Breast epithelium (tissue), 4 donors: ENCODE measurements around the gene ZNF583. TPM values are rescaled to one million over a fixed set of nuclear protein-coding genes. Genes with fewer than 3 reads are reported as not detected.

Source experiments
- DNase-seq, 2 donors: peaks; one replicate each; pipeline ENCODE4 v3.0.0-alpha.2; 2019; ENCODE audit warnings: low spot score in 2 of 2
- H3K27ac ChIP-seq, 2 donors: fragments of 200-600 bp; sonication (generic) in 1 of 2; one replicate each; pipeline ENCODE4 v1.5.1; 2016 to 2019; ENCODE audit warnings: mild to moderate bottlenecking in 1 of 2
- H3K27me3 ChIP-seq, 2 donors: fragments of 200-600 bp; sonication (generic) in 1 of 2; one replicate each; pipeline versions ENCODE4 v1.5.1 to v1.6.0; 2017 to 2019; ENCODE audit warnings: control low read depth in 1 of 2, mild to moderate bottlenecking in 1 of 2
- H3K36me3 ChIP-seq: fragments of 200-600 bp; one replicate; pipeline ENCODE4 v1.5.1; 2019
- H3K4me1 ChIP-seq, 2 donors: fragments of 200-600 bp; sonication (generic); one replicate each; pipeline ENCODE4 v1.5.1; 2016 to 2019; ENCODE audit warnings: control low read depth in 1 of 2
- H3K4me3 ChIP-seq, 3 donors: fragments of 200-600 bp; sonication (generic); 1 replicate in 2 of 3; 2 replicates in 1 of 3; pipeline ENCODE4 v1.5.1; 2016 to 2019; ENCODE audit warnings: mild to moderate bottlenecking in 3 of 3, moderate library complexity in 2 of 3
- H3K9me3 ChIP-seq, 2 donors: fragments of 200-600 bp; sonication (generic) in 1 of 2; one replicate each; pipeline ENCODE4 v1.5.1; 2016 to 2019; ENCODE audit warnings: control low read depth in 1 of 2
- CTCF ChIP-seq, 3 donors: fragments of 450-650 bp; IDR thresholded peaks; one replicate each; pipeline ENCODE4 v1.5.1; 2016 to 2017; ENCODE audit warnings: antibody characterized with exemption in 3 of 3, mild to moderate bottlenecking in 3 of 3, moderate library complexity in 3 of 3
- POLR2A ChIP-seq: fragments of 450-650 bp; IDR thresholded peaks from one replicate; pipeline ENCODE4 v1.6.1; 2016; ENCODE audit warnings: antibody characterized with exemption, mild to moderate bottlenecking, moderate library complexity
- POLR2AphosphoS5 ChIP-seq, 3 donors: sonication (generic); formaldehyde crosslinking; IDR thresholded peaks; one replicate each; pipeline ENCODE4 v1.6.1; 2017; ENCODE audit warnings: antibody characterized with exemption in 3 of 3
- intact Hi-C: fragments of 100-400 bp; cut with DNase I; formaldehyde crosslinking; loops from one replicate; pipeline ENCODE4 v1.15.1; 2023; ENCODE audit warnings: low total_unique reads
- total RNA-seq, 3 donors: library from RNA; depleted of rRNA; stranded (reverse); fragments of >200 nt; gene quantifications; one replicate each; pipeline ENCODE4 v1.1.0, GENCODE V29; 2016

Gene ZNF583
- total RNA-seq, 3 donors from 2014 or later = 4.0 to 8.8 (median 5.2) TPM

DNA sequence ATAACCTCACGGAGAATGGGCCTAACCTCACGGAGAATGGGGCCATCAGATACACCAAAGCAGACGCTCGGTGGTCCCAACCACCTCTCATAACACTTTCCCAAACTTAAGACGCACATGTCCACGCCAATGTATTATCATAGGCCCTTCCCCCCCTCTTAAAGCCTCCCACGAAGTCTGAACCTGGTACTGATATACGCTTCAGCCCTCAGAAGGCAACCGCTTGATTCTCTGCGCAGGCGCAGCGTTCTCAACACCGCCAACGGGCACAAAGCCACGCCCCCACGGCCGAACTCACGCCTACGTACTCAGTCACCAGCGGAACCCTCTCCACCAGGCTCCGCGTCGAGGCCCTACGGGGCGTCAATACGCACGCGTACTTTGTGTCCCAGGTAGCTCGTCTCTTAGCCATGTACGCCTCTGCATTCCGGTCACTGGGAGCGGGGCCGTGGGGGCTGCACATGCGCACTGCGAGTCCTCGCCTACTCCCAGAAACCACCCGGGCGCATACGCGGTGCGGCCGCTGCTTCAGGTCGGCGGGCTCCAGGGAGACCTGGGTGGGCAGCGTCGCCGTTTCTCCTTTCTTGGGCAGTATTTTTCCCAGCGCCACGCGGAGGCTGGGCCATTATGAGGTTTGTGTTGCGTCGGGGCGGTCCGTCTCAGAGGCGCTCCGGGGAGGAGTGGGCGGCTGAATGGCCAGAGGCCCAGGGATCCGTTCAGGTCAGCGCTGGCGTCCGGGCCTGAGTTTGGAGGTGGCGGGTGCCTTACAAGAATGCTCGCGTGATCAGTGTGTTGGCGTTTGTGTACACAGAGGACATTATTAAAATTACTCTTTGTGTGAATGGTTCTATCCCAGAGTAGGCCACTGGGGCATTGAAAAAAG, 36.1 kb upstream of the ZNF583 start:
- H3K4me1 ChIP-seq = peaks cover 0 to 7% of the 10 kb centered on the region in 2 donors
- TF ChIP-seq CTCF (IDR thresholded peaks at IDR 0.05) (peak in 1 of 3 donors; percentile 33), POLR2AphosphoS5 (IDR thresholded peaks at IDR 0.05) (peak; percentile 42 to 48 (median 45)), POLR2A (no peak)
- H3K36me3 ChIP-seq = no peaks in the 10 kb centered on the region
- H3K27me3 ChIP-seq = no peaks in the 10 kb centered on the region
- intact Hi-C loops = no loop called here
- peak; percentile 72 to 90 for DNase-seq
- peaks cover 18 to 33% of the 10 kb centered on the region in 2 donors for H3K9me3 ChIP-seq
- H3K4me3 ChIP-seq = peak overlapping the region; percentile 58 to 93 (median 77)
- peak overlapping the region; percentile 86 to 93 for H3K27ac ChIP-seq

- Histone ChIP-seq H3K4me3 (no peak overlapping the region), H3K4me1 (peaks cover 0 to 7% of the 10 kb centered on the region in 2 donors), H3K27ac (no peak overlapping the region), H3K27me3 (no peaks in the 10 kb centered on the region), H3K9me3 (peaks cover 19 to 26% of the 10 kb centered on the region in 2 donors), H3K36me3 (peaks cover 17% of the 10 kb centered on the region)
- intact Hi-C loops = no loop called here
- TF ChIP-seq POLR2AphosphoS5 (IDR thresholded peaks at IDR 0.05) = no peak
- no peak for TF ChIP-seq POLR2A
- TF ChIP-seq CTCF (IDR thresholded peaks at IDR 0.05) = no peak
- DNase-seq = no peak
Observed at GRCh38 chr19:56369886-56370676, 34.1 kb upstream of the ZNF583 start.

GRCh38 chr19:56372281-56372680, 31.9 kb upstream of the ZNF583 start:
- H3K4me3 ChIP-seq = no peak overlapping the region
- H3K4me1 ChIP-seq = peaks cover 0 to 7% of the 10 kb centered on the region in 2 donors
- intact Hi-C loops = no loop called here
- TF ChIP-seq POLR2A = no peak
- no peak for TF ChIP-seq POLR2AphosphoS5 (IDR thresholded peaks at IDR 0.05)
- TF ChIP-seq CTCF (IDR thresholded peaks at IDR 0.05) = no peak
- no peaks in the 10 kb centered on the region for H3K27me3 ChIP-seq
- H3K27ac ChIP-seq = no peak overlapping the region
- no peak for DNase-seq
- H3K36me3 ChIP-seq = peaks cover 39% of the 10 kb centered on the region
- peaks cover 38 to 40% of the 10 kb centered on the region in 2 donors for H3K9me3 ChIP-seq

- intact Hi-C loops = no loop called here
- peaks cover 76 to 78% of the 10 kb centered on the region in 2 donors for H3K9me3 ChIP-seq
- H3K27me3 ChIP-seq = no peaks in the 10 kb centered on the region
- no peak for DNase-seq
- H3K4me1 ChIP-seq = no peaks in the 10 kb centered on the region
- no peak overlapping the region for H3K27ac ChIP-seq
- H3K4me3 ChIP-seq = no peak overlapping the region
- no peak for TF ChIP-seq POLR2A
- no peak for TF ChIP-seq POLR2AphosphoS5 (IDR thresholded peaks at IDR 0.05)
- TF ChIP-seq CTCF (IDR thresholded peaks at IDR 0.05) = no peak
- H3K36me3 ChIP-seq = peaks cover 45% of the 10 kb centered on the region
Observed at GRCh38 chr19:56377105-56377924, 26.8 kb upstream of the ZNF583 start.
